ENCODE data around the gene DGAT2.
"Not testable (repeated sequence)": the region's sequence is repeated elsewhere in the genome, so short reads cannot be mapped to it uniquely, and the experiment has no call there.

Gene DGAT2, protein sequence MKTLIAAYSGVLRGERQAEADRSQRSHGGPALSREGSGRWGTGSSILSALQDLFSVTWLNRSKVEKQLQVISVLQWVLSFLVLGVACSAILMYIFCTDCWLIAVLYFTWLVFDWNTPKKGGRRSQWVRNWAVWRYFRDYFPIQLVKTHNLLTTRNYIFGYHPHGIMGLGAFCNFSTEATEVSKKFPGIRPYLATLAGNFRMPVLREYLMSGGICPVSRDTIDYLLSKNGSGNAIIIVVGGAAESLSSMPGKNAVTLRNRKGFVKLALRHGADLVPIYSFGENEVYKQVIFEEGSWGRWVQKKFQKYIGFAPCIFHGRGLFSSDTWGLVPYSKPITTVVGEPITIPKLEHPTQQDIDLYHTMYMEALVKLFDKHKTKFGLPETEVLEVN

DNA sequence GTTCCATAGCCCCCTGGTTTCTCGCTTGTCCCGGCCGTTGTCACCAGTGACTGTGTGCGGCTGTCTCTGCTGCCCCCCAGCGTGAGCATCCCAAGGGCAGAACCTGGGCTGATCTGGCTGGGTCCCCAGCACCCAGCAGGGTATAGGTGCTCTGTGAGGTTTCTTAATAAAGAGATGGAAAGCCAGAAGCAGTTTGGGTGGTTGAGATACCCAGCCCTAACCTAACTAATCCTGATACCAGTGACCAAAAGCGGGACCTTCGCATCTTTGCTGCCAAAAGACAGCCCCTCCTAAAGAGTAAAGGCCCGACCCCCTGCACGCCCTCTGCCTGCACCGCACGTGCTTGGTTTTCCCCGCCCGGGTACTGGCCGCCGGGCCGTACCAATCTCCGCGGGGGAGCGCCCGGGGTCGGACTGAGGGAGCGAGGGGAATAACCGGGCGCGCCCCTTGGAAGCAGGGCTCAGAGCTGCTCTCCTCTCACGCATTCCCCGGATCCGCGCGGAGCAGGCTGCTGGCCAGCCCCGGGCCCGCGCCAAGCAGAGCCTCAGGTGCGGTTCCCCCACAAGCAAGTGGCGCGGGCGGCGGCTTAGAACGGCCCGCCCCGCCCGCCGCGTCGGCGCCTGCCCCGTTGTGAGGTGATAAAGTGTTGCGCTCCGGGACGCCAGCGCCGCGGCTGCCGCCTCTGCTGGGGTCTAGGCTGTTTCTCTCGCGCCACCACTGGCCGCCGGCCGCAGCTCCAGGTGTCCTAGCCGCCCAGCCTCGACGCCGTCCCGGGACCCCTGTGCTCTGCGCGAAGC, at the start of gene DGAT2:
TSS of gene DGAT2 (plus strand) at position 667 of the 797 bp plus-strand sequence. CDS start 214 bp downstream, outside the sequence.
- peak; percentile 76 for DNase-seq

DNA sequence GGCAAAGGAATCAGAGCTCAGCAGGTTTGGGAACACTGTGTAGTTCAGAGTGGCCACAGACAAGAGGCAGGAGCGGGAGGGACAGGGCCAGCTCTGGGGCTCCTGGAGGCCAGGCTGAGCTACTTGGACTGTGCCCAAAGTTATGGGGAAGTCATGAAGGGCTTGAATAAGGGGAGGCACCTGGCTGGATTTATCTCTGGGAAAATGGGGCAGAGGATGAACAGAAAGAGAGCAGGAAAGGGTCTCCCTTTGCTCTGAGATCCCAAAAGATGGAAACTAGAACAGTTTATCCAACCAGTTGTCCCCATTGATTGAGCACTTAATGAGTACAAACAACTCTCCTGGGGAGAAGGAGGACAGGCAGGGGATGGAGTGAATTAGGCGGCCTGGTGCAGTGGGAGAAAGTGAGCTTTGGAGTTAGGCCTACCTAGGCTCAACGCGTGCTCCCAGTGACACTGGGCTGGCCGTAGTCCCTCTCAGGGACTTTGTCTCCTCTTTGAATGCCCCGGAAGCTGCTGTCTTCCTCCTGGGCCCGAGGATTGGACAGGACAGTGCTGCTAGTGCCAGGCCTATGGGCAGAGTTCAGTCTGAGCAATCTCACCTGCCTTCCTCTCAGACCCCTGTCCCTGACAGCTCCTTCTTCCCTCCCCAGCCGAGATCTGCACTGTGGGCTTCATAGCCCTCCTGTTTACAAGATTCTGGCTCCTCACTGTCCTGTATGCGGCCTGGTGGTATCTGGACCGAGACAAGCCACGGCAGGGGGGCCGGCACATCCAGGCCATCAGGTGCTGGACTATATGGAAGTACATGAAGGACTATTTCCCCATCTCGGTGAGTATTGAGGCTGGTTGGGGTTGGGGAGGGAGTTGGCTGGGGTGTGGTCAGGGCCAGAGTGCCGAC, 49.0 kb upstream of the DGAT2 start:
- DNase-seq: no peak

DNA sequence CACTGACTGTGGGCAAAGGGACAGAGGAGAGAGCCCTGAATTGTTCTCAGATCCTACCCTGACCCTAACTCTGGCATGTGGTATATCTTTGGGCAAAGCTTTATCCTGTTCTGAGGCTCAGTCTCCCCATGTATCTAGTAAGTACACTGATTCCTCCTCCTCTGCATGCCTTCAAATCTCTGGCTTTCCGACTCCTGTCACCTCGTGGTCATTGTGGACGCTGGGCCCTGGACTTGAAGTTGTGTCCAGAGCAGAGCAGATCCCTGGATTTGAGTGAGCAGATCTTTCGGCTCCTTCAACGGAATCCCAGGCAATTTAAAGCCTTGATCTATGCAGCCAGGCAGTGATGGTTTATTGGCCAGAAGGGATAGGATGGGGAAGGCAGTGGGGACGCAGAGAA, 47.9 kb upstream of the DGAT2 start:
- no peak for DNase-seq

DNA sequence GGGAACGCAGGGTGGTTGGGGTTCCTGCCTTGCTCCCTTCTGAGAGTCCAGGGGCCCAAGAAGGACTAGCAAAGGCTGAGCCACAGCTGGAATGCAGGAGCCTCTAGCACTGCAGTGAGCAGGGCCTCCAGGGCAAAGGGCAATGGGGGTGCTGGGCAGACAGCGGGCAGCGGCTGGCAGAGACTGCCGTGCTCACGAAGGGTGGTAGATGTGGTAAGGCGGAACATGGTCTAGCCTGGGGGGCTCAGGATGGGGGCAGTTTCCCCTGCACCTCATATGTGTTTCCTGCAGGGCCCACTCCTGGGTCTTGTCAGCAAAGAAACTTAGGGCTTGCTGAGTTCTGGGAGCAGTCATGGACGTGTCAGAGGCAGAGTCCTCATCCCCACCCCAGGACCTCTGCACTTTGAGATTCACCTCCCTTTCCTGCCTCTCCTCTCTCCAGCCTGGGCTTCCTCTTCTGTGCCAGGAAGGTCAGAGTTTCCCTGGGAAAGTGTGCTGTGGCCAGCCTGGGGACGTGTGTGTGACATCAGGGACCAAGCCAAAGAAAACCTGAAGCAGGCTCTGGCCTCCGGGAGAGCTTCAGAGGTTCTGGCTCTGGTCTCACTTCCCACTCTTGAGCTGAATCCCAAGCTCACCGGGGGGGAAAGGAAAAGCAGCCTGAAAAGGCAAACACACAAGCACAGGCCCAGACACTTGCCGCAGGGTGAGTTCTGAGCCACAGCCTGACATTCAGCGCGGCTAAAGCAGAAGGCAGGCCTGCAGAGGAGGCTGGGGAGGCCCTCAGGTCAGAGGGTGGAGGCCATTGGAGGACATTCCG, 46.5 kb upstream of the DGAT2 start:
- no peak for DNase-seq

DNA sequence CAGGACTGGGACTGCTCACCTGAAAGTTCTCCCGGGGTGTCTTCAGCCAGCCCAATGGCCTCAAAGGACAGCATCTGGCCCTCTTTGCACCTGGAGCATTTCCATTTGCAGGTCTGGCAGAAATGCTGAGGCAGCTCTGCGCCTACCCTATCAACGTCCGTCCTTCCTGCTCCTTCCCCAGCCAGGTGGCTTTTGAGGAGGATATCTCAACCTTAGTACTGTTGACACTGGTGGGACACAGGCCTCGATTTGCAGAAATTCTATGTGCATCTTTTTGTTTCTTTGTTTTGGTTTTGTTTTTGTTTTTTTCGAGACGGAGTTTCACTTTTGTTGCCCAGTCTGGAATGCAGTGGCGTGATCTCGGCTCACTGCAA, 45.9 kb upstream of the DGAT2 start:
- no peak for DNase-seq

DNA sequence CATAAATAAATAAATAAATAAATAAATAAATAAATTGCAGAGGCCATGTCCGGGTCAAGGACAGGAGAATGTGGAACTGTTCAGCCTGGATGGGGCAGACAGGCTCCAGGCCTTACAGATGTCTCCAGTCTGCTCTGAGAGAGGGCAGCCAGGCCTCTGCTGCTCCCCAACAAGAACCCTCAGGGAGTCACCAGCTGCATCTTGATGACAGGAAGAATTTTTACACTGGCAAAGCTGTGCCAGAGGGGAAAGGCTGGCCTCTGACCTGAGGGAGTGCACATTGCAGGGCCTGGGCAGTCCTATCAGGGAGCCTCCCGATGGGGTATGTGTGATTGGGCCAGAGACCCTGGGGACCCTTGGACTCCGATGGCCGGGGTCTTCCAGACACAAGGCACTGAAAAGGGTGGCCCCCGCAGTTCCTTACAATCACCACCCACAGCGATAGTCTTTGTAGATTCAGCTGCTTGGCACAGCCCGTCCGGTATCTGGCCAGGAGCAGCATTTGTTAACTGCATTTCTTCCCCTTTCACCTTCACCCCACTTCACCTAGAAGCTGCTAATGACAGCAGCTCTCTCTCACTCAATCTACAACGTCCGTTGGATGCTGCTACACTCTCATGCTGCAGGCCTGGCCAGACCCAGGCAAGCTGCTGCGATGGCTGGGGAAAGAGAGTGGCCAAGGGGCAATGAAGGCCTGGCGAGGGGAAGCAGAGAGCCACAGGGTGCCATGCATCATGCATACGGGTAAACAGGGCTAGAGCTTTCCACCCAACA, 42.8 kb upstream of the DGAT2 start:
- DNase-seq: no peak

DNA sequence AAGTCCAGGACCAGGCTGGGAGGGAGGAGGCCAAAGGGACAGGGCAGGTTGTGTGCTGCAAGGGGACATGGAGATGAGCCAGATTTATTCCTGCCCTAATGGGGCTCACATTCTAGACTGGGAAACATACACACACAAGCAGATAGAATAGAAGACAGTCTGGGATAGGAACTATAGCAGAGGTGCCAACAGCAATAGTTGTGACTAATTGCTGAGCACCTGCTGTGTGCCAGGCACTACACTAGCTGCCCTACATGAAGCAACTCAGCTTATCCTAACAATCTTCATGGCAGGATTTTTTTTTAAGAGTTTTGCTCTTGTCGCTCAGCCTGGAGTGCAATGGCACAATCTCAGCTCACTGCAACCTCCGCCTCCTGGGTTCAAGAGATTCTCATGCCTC, 39.6 kb upstream of the DGAT2 start:
- no peak for DNase-seq

DNA sequence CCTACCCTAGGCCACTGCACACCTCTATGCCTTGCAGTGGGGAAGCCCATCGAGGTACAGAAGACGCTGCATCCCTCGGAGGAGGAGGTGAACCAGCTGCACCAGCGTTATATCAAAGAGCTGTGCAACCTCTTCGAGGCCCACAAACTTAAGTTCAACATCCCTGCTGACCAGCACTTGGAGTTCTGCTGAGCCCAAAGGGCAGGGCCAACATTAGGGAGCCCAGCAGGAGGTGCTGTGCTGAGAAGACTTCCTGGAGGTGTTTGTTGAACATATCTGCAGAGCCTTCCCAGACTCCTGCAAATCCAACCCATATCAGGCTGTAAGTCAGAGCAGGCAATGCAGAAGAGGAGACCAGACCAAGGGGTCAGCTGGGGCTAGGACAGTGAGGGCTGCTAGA, 37.5 kb upstream of the DGAT2 start:
- no peak for DNase-seq

DNA sequence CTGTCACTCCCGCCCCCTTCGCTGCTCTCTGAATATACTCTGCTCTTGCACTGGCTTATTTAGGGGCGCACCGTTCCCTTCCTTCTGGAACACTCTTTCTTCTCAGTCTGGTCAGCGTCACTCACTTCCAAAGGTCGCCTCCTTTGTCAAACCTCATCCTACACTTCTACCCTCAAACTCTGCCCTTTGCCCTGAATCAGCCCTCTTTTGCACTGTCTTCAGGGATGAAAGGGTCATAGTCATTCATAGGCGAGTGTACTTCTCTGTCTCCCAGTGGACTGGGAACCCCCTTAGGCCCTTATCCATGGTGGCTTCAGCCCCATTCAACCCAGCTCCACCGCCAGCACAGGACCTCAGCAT, 35.5 kb upstream of the DGAT2 start:
- DNase-seq: no peak

DNA sequence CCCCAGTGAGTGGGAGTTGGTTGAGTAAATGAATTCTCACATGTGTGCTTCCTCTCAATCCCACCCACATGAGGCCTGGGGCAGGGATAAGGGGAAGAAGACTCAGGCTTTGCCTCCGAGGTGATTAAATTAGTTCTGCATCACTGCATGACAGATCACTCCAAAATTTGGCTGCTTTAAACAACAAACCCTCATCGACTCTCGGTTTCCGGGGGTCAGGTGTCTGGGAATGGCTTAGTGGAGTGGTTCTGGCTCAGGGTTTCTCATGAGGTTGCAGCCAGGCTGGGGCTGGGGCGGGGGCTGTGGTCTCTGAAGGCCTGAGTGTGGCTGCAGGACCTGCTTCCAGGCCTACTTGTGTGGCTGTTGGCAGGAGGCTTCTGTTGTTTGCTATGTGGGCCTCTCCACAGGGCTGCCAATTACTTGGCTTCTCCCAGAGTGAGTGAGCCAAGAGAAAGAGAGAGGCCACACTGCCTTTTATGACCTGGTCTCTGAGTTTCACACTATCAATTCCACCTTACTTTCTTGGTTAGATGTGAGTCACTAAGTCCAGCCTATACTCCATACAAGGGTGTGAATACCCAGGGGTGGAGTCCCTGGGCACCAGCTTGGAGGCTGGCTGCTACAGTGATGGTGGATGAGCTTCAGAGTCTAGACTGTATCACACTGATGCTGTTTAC, 35.0 kb upstream of the DGAT2 start:
- no peak for DNase-seq

DNA sequence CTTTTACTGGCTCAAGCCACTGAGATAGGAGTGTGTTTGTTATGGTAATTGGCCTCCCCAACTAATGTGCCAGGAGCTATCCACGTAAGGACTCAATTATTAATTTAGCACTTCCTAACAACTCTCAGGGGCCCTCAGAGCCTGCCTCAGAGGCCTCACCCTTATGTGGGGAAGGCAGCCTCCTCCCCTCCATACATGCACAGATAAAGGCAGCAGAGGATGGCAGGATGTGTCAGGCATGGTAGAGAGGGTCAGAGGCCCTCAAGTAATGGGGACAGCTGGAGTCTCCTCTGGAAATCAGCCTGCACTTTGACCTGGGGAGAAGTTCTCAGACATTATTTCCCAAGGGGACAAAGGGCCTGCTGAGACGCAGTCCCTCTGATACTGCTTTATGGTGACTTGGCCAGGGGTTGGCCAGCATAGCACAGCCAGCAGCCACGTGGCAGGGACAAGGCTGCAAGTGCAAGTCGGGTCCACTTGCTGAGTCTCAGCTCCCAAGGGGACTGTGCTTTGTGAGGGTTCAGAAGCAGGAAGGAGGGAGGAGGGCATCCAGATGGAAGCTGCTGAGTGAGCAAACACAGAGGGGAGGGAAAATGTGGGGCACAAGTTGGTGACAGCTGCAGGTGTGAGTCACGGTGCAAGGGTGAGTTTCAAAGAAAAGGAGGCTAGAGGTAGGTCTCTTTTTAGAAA, 33.9 kb upstream of the DGAT2 start:
- no peak for DNase-seq

DNA sequence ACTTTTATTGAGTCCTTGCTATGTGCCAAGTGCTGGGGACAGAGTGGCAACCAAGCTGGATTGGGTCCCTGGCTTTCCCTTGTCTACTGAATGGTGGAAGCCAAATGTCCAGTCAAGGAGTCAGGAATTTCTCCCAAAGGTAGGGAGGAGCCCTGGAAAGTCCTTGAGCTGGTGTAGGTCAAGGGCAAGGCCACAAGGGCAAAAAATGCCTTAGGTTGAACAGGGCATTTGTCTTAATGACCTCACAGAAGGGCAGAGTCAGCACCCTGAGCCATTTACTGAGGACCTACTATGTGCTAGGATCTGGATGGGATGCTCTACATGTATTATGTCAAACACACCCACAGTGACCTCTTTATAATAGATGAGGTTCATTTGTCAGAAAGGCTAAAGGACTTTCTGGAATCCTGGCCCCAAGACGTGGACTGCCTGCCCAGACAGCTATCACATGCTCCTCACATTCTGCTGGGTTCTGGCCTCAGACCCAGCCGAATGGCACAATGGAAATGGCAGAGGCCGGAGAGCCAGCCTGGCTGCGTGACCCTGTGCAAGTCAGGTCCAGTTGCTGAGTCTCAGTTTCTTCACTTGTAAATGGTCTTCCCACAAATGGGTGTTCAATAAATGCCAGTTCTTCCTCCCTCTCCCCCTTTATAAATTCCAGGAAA, 33.3 kb upstream of the DGAT2 start:
- no peak for DNase-seq

DNA sequence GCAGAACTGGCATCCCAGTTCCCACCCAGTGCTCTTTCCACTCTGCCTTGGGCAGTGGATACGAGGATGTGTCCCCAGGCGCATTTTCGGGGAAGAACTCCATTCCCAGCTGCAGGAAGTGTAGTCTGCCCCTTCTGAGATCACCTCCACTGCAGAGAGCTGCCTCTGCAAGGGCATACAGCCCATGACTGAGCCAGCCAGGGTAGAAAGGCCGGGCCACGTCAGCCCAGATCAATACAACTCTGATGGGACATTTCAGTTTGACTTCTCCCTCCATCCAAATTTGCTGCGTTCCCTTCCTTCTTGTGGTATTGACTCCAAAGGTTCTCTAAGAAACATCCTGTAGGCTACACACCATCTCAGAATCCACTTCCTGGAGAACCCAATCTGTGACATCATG, 31.3 kb upstream of the DGAT2 start:
- no peak for DNase-seq

DNA sequence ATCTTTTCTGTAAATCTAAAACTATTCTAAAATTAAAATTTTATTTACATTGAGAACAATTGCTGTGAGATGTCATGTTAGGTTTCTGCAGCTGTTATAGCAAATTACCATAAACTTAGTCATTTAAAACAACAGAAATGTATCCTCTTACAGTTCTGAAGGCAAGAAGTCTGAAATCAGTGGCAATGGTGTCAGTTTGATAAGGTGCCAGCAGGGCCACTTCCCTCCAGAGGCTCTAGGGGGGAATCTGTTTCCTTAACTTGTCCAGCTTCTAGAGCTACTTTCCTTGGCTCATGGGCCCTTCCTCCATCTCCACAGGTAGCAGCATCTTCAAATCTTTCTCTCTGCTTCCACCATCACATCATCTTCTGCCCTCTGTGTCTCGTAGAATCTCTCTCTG, 27.9 kb upstream of the DGAT2 start:
- DNase-seq: no peak

DNA sequence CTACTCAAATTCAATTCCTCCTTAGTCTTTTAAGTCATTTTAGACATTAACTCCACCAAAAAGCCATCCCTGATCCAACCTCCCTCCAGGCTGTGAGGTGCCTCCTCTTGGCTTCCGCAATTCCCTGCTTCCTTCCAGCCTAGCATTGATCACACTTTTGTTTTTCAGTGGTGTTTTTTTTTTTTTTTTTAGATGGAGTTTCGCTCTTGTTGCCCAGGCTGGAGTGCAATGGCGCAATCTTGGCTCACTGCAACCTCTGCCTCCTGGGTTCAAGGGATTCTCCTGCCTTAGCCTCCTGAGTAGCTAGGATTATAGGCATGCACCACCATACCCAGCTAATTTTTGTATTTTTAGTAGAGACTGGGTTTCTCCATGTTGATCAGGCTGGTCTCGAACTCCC, 25.4 kb upstream of the DGAT2 start:
- DNase-seq: not testable (repeated sequence)

DNA sequence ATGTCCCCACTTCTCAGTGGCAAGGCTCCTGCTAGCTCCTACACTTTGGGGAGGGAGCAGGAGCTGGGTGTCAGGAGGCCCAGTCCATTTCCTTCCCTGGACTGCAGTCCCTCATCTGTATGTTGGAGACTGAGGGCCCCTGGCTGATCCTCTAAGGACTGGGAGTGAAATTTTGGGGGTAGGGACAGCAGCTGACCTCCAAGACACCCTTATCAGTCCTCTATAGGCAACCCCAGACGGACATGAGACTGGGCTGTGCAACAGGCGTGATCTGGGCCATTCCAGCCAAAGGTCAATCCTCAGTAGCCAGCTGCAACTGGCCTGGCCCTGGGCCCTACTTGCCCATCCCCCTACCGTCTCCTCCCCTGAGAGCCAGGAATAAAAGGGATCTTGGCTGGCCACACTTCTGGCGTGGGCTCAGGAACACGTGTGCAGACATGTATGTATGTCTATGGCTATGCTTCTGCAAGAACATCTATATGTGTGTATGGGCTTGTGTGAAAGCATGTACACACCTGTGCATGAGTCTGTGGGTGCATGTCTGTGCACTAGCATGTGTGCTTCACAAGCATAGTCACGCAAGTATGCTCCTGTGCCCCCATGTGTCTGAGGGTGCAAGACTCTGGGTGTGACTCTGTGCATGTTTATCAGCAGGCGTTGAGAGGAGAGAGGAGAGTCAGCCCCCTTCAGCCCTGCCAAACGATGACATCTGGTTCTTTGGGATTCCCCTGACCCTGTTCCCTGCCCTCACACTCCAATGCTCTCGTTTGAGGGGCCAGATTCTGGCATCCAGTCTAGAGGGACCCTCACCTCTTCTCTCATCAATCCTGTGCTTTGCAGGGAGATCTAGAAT, 24.6 kb upstream of the DGAT2 start:
- DNase-seq: no peak

DNA sequence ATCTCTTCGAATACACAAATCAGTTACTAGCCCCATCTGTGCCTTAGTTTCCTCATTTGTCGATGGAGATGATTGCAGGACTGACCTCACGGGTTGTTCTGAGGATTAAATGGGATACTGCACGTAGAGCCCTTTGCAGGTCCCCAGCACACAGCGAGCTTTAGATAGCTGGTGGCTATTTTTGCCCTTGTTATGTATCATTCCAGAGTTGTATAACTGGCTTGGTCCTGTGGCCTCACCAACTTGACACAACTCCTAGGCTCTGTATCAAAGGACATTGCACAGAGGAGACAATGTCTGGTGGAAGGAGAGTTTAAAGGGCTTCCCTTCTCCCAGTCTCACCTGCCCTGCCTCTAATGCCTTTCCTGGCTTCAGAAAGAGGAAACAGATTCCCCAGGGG, 22.8 kb upstream of the DGAT2 start:
- DNase-seq: no peak

DNA sequence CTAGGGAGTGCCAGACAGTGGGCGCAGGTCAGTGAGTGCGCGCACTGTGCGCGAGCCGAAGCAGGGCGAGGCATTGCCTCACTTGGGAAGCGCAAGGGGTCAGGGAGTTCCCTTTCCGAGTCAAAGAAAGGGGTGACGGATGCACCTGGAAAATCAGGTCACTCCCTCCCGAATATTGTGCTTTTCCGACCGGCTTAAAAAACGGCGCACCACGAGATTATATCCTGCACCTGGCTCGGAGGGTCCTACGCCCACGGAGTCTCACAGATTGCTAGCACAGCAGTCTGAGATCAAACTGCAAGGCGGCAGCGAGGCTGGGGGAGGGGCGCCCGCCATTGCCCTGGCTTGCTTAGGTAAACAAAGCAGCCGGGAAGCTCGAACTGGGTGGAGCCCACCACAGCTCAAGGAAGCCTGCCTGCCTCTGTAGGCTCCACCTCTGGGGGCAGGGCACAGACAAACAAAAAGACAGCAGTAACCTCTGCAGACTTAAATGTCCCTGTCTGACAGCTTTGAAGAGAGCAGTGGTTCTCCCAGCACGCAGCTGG, 19.8 kb upstream of the DGAT2 start:
- not testable (repeated sequence) for DNase-seq

DNA sequence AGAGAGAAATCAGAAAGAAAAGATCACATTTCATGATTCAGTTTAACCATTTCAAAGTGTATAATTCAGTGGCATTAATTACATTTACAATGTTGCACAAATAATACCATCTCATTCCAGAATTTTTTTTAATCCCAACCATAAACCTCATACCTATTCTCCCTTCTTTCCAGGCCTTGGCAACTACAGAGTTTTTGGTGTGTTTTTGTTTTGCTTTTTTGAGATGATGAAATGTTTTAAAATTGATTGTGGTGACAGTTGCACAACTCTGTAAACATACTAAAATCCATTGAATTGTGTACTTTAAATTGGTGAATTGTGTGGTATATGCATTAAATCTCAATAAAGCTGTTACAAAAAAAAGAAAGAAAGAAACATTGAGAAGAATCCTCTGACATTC, 13.6 kb upstream of the DGAT2 start:
- not testable (repeated sequence) for DNase-seq
